RPMI8226 (cell line): ENCODE measurements around the gene ZFP28.

Experiments used
- DNase-seq: peaks from one replicate; pipeline ENCODE4 v3.0.0-alpha.2; 2015

ZFP28 gene

DNA sequence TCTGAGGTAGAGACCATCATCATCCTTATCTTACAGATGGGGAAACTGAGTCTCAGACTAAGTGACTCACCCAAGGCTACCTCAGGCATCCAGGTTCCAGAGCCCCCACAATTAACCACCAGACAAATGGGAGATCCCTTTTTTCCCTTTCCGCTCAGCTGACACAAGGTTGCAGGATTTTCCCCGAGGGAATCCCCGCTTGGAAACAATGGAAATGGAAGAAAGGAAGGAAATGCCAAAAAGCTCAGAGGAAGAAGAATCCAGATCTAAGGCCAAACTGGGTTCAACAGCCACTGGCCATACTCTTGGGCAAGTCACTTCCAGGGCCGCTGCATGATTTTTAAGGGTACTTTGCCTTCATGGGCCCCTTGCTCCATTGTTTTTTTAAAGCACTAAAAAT, 57.9 kb downstream of the ZFP28 start:
- DNase-seq = no peak

DNA sequence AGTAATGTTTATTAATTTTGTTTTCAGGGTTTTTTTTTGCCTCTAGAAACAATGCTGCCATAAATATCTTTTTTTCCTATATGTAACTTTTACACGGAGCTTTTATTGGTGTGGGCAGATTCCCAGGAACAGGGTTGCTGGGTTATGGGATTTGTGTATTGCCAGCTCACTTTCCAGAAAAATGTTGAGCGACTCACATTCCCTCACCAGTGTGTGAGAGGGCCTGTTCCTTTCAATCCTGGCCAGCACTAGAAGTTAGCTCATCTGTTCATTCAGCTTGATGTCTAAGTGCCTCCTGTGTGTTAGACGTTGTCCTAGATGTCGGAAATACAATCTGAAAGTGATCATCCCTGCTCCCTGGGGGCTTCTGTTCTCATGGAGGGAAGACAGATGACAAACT, 58.9 kb downstream of the ZFP28 start:
- DNase-seq = no peak

DNA sequence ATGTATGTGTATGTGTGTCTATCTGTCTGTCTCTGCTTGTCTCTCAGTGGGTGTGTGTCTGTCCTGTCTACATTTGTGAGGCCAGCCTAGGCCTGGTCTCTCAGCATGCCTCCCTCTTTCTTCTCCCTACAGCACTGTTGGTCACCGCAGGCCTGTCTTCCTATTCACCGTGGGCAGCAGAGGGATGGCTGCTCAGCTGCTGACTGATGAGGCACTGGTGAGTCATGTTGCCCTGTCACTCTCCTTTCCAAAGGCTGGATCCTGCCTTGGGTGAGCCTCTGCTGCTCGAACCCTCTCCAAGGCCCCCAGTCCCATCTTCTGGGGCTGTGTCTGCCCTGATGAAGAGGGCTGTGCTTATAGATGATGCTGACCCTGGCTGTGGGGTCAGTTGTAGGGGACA, 62.6 kb downstream of the ZFP28 start:
- no peak for DNase-seq

DNA sequence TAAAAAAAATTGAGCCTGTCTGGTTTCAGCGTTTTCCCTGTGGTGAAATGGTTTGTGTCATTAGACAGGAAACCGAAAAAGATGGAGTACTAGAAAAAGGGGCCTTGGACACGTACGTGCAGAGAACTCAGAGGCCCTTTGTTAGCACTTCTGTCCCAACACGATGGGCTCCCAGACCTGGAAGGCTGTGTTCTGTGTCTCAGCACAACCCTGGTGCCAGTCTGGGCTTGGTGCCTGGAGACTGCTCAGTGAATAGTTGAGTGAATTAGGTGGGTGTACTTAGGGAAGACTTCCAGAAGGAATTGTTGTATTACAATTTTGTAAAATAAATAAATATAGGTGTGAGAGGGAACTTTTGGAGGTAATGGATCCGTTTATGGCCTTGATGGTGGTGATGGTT, 65.1 kb downstream of the ZFP28 start:
- DNase-seq = no peak
